OCI-M2 (cell line): ENCODE data around the gene SLC29A1.

ENCODE experiments used
- DNase-seq: peaks from one replicate; lab custom pipeline; 2025; ENCODE audit not compliant: unreplicated experiment; lab: John Stamatoyannopoulos, UW

SLC29A1 gene

GRCh38 chr6:44264154-44265006 is 41.0 kb downstream of the SLC29A1 start:
- DNase-seq, result no peak

GRCh38 chr6:44265007-44265721 is 41.8 kb downstream of the SLC29A1 start, which contains the start of gene NFKBIE:
Gene NFKBIE, minus strand, starts transcription at chr6:44265551. Its CDS starts 205 bp downstream, at chr6:44265346.
- peak; percentile 78 for DNase-seq

GRCh38 chr6:44265722-44266233 is 42.4 kb downstream of the SLC29A1 start:
- DNase-seq, result no peak

GRCh38 chr6:44266347-44266746 is 43.0 kb downstream of the SLC29A1 start:
- no peak for DNase-seq

- DNase-seq, result no peak
Observed at GRCh38 chr6:44267252-44267651, 43.9 kb downstream of the SLC29A1 start.

- DNase-seq, result peak; percentile 37
Observed at GRCh38 chr6:44268095-44268628, 44.8 kb downstream of the SLC29A1 start.

- DNase-seq, result no peak
Observed at GRCh38 chr6:44269178-44269920, 46.0 kb downstream of the SLC29A1 start.

GRCh38 chr6:44269921-44270525 is 46.6 kb downstream of the SLC29A1 start, which contains the start of gene TMEM151B:
Gene TMEM151B, plus strand, starts transcription at chr6:44270450. Its CDS starts 293 bp downstream, at chr6:44270743.
- no peak for DNase-seq

- no peak for DNase-seq
Observed at GRCh38 chr6:44270526-44271405, 47.4 kb downstream of the SLC29A1 start.

GRCh38 chr6:44271406-44271723 is 48.0 kb downstream of the SLC29A1 start:
- no peak for DNase-seq

GRCh38 chr6:44271914-44272313 is 48.5 kb downstream of the SLC29A1 start:
- DNase-seq, result no peak

- no peak for DNase-seq
Observed at GRCh38 chr6:44272529-44272928, 49.1 kb downstream of the SLC29A1 start.

GRCh38 chr6:44272999-44273566 is 49.7 kb downstream of the SLC29A1 start:
- no peak for DNase-seq

GRCh38 chr6:44273617-44274016 is 50.2 kb downstream of the SLC29A1 start:
- DNase-seq, result no peak

- DNase-seq, result no peak
Observed at GRCh38 chr6:44275271-44275748, 51.9 kb downstream of the SLC29A1 start.

- no peak for DNase-seq
Observed at GRCh38 chr6:44275749-44276648, 52.6 kb downstream of the SLC29A1 start.

GRCh38 chr6:44276667-44277640 is 53.6 kb downstream of the SLC29A1 start:
- DNase-seq, result no peak
